ENCODE data around the gene TKTL2.

DNA sequence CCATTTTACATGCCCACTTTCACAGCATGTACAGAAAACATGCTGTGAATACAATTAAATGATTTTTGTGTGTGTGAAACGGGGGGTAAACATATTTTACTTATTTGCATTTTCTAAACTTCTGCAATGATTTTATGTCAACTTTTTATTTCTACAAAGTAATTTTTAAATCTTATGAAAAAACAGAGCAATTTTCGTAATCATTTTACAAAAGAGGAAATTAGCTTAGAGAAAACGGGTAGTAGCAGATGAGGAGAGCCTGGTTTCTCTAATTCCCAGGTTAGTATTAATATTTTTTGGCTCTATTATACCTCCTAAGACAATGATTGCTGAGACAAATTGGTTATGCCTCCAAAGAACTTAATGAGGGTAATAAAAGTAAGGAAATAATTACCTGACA is 3.2 kb downstream of the TKTL2 start:
- TF ChIP-seq, protein P1, sequence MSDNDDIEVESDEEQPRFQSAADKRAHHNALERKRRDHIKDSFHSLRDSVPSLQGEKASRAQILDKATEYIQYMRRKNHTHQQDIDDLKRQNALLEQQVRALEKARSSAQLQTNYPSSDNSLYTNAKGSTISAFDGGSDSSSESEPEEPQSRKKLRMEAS (CRISPR knock-in tag; IDR thresholded peaks at IDR 0.05) = no peak
- no peak for TF ChIP-seq FOXP1 (CRISPR knock-in tag; IDR thresholded peaks at IDR 0.05; ENCODE audit: borderline replicate concordance)
- TF ChIP-seq, protein P2, sequence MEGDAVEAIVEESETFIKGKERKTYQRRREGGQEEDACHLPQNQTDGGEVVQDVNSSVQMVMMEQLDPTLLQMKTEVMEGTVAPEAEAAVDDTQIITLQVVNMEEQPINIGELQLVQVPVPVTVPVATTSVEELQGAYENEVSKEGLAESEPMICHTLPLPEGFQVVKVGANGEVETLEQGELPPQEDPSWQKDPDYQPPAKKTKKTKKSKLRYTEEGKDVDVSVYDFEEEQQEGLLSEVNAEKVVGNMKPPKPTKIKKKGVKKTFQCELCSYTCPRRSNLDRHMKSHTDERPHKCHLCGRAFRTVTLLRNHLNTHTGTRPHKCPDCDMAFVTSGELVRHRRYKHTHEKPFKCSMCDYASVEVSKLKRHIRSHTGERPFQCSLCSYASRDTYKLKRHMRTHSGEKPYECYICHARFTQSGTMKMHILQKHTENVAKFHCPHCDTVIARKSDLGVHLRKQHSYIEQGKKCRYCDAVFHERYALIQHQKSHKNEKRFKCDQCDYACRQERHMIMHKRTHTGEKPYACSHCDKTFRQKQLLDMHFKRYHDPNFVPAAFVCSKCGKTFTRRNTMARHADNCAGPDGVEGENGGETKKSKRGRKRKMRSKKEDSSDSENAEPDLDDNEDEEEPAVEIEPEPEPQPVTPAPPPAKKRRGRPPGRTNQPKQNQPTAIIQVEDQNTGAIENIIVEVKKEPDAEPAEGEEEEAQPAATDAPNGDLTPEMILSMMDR (IDR thresholded peaks at IDR 0.05) = no peak
- TF ChIP-seq CREB1 (CRISPR knock-in tag; IDR thresholded peaks at IDR 0.05) = no peak
- no peak for TF ChIP-seq CBFB (CRISPR knock-in tag; IDR thresholded peaks at IDR 0.05; ENCODE audit: low read depth)
- TF ChIP-seq SP1 (CRISPR knock-in tag; conservative IDR thresholded peaks at IDR 0.05) = no peak
- TF ChIP-seq OVOL2 (CRISPR knock-in tag; IDR thresholded peaks at IDR 0.05; ENCODE audit: borderline replicate concordance) = no peak
- no peak for TF ChIP-seq KAT7 (CRISPR knock-in tag; IDR thresholded peaks at IDR 0.05; ENCODE audit: borderline replicate concordance)
- TF ChIP-seq TEAD4 (CRISPR knock-in tag; IDR thresholded peaks at IDR 0.05) = no peak
